H9 (cell line): ENCODE data around the gene AP2A2. TPM values are rescaled to one million over a fixed set of nuclear protein-coding genes. Genes with fewer than 3 reads are reported as not detected.

Source experiments
- DNase-seq: peaks from one replicate; pipeline ENCODE4 v3.0.0-alpha.2; 2017
- H2AFZ ChIP-seq: one replicate; pipeline ENCODE4 v1.6.1; 2013; ENCODE audit warnings: mild to moderate bottlenecking, low read length, control low read depth, moderate library complexity
- H2AK5ac ChIP-seq: 2 replicates; pipeline ENCODE4 v1.6.1; 2013; ENCODE audit warnings: low read length, control low read depth, mixed read lengths; ENCODE audit not compliant: insufficient read length
- H2BK120ac ChIP-seq: one replicate; pipeline ENCODE4 v1.6.1; 2013; ENCODE audit warnings: low read depth, mild to moderate bottlenecking, low read length, control low read depth, inconsistent platforms; ENCODE audit not compliant: poor library complexity, severe bottlenecking
- H2BK12ac ChIP-seq: 2 replicates; pipeline ENCODE4 v1.6.1; 2013; ENCODE audit warnings: low read length, control low read depth, mixed read lengths, low read depth; ENCODE audit not compliant: insufficient read length
- H2BK15ac ChIP-seq: 2 replicates; pipeline ENCODE4 v1.6.1; 2013; ENCODE audit warnings: low read depth, low read length, control low read depth
- H2BK20ac ChIP-seq: one replicate; pipeline ENCODE4 v1.6.1; 2013; ENCODE audit warnings: low read depth, mild to moderate bottlenecking, low read length, control low read depth, inconsistent platforms; ENCODE audit not compliant: poor library complexity, severe bottlenecking
- H2BK5ac ChIP-seq: 2 replicates; pipeline ENCODE4 v1.6.1; 2013; ENCODE audit warnings: low read length, control low read depth, mixed read lengths; ENCODE audit not compliant: insufficient read length
- H3K14ac ChIP-seq: 2 replicates; pipeline ENCODE4 v1.6.1; 2013; ENCODE audit warnings: low read length, control low read depth; ENCODE audit not compliant: insufficient read depth
- H3K18ac ChIP-seq: 2 replicates; pipeline ENCODE4 v1.6.1; 2013; ENCODE audit warnings: low read depth, mild to moderate bottlenecking, mixed read lengths, low read length, control low read depth; ENCODE audit not compliant: insufficient read length
- H3K23ac ChIP-seq: 2 replicates; pipeline ENCODE4 v1.6.1; 2013; ENCODE audit warnings: low read length, control low read depth, mixed read lengths, low read depth; ENCODE audit not compliant: insufficient read length
- H3K23me2 ChIP-seq: 2 replicates; pipeline ENCODE4 v1.6.1; 2013; ENCODE audit warnings: low read depth, mild to moderate bottlenecking, mixed read lengths, low read length, control low read depth; ENCODE audit not compliant: insufficient read length, poor library complexity, severe bottlenecking
- H3K27ac ChIP-seq: 2 replicates; pipeline ENCODE4 v1.5.1; 2013; ENCODE audit warnings: low read length, control low read depth, mixed read lengths, low read depth; ENCODE audit not compliant: insufficient read length
- H3K27me3 ChIP-seq: 2 replicates; pipeline ENCODE4 v1.6.1; 2013; ENCODE audit warnings: low read length, control low read depth, inconsistent platforms; ENCODE audit not compliant: insufficient read depth
- H3K4ac ChIP-seq: 2 replicates; pipeline ENCODE4 v1.6.1; 2013; ENCODE audit warnings: low read depth, mild to moderate bottlenecking, control low read depth, inconsistent platforms, low read length, moderate library complexity
- H3K4me1 ChIP-seq: 2 replicates; pipeline ENCODE4 v1.6.1; 2013; ENCODE audit warnings: low read length, control low read depth, inconsistent platforms; ENCODE audit not compliant: insufficient read depth
- H3K4me2 ChIP-seq: 2 replicates; pipeline ENCODE4 v1.6.1; 2013; ENCODE audit warnings: low read length, control low read depth, mixed read lengths; ENCODE audit not compliant: insufficient read length, insufficient read depth
- H3K56ac ChIP-seq: 2 replicates; pipeline ENCODE4 v1.6.1; 2013; ENCODE audit warnings: low read depth, mild to moderate bottlenecking, mixed read lengths, low read length, control low read depth; ENCODE audit not compliant: insufficient read length
- H3K79me1 ChIP-seq: 2 replicates; pipeline ENCODE4 v1.6.1; 2013; ENCODE audit warnings: low read depth, mild to moderate bottlenecking, moderate library complexity, low read length, control low read depth, inconsistent platforms; ENCODE audit not compliant: insufficient read depth, poor library complexity, severe bottlenecking
- H3K79me2 ChIP-seq: 2 replicates; pipeline ENCODE4 v1.6.1; 2013; ENCODE audit warnings: low read length, control low read depth, inconsistent platforms; ENCODE audit not compliant: insufficient read depth
- H3K9ac ChIP-seq: 2 replicates; pipeline ENCODE4 v1.6.1; 2013; ENCODE audit warnings: low read length, control low read depth, mixed read lengths; ENCODE audit not compliant: insufficient read length; ENCODE audit errors: extremely low read depth
- H3K9me3 ChIP-seq: one replicate; pipeline ENCODE4 v1.6.1; 2013; ENCODE audit warnings: low read depth, low read length, inconsistent platforms; ENCODE audit not compliant: control insufficient read depth
- H3T11ph ChIP-seq: one replicate; pipeline ENCODE4 v1.6.1; 2013; ENCODE audit warnings: mild to moderate bottlenecking, low read length, control low read depth, inconsistent platforms
- H4K20me1 ChIP-seq: one replicate; pipeline ENCODE4 v1.6.1; 2013; ENCODE audit not compliant: control insufficient read depth, insufficient read length, insufficient read depth
- H4K5ac ChIP-seq: 2 replicates; pipeline ENCODE4 v1.6.1; 2013; ENCODE audit warnings: low read depth, mild to moderate bottlenecking, mixed read lengths, low read length, control low read depth; ENCODE audit not compliant: insufficient read length
- H4K8ac ChIP-seq: replicated peaks from 2 replicates; pipeline ENCODE4 v1.6.1; 2013; ENCODE audit warnings: low read length, control low read depth, mixed read lengths, low read depth; ENCODE audit not compliant: insufficient read length
- H4K91ac ChIP-seq: 2 replicates; pipeline ENCODE4 v1.6.1; 2013; ENCODE audit warnings: low read depth, mild to moderate bottlenecking, moderate library complexity, mixed read lengths, low read length, control low read depth; ENCODE audit not compliant: insufficient read length
- H3K27ac Mint-ChIP-seq, 3 experiments: 2 replicates in 2 of 3; 3 replicates in 1 of 3; pipeline ENCODE4 v1.8.0; 2020 to 2021; ENCODE audit warnings: mixed read lengths in 3 of 3, mild to moderate bottlenecking in 1 of 3, moderate library complexity in 1 of 3
- H3K27me3 Mint-ChIP-seq: 2 replicates; pipeline ENCODE4 v1.8.0; 2021; ENCODE audit warnings: low read depth, mild to moderate bottlenecking, moderate library complexity, mixed read lengths
- H3K36me3 Mint-ChIP-seq, 3 experiments: 2 replicates in 2 of 3; 3 replicates in 1 of 3; pipeline ENCODE4 v1.8.0; 2020 to 2021; ENCODE audit warnings: low read depth in 3 of 3, mixed read lengths in 3 of 3; ENCODE audit not compliant: insufficient read depth in 1 of 3
- H3K4me1 Mint-ChIP-seq, 2 experiments: 2 replicates each; pipeline ENCODE4 v1.8.0; 2020; ENCODE audit warnings: mixed read lengths in 2 of 2
- H3K4me3 Mint-ChIP-seq, 2 experiments: 2 replicates in 1 of 2; 3 replicates in 1 of 2; pipeline ENCODE4 v1.8.0; 2020 to 2021; ENCODE audit warnings: mild to moderate bottlenecking in 2 of 2, mixed read lengths in 2 of 2, moderate library complexity in 1 of 2
- H3K9me3 Mint-ChIP-seq, 2 experiments: 2 replicates in 1 of 2; 3 replicates in 1 of 2; pipeline ENCODE4 v1.8.0; 2020; ENCODE audit warnings: mild to moderate bottlenecking in 2 of 2, mixed read lengths in 2 of 2, moderate library complexity in 1 of 2
- WGBS: extraction: QIAGEN DNeasy Blood & Tissue Kit; methylation state at CpG from one replicate; pipeline ENCODE4 v1.1.7; 2013; ENCODE audit warnings: missing lambda C conversion rate, low lambda C conversion rate, mixed read lengths; ENCODE audit not compliant: insufficient read length; ENCODE audit errors: extremely low coverage; 5-methylcytosine and 5-hydroxymethylcytosine counted together
- total RNA-seq: library from RNA; stranded (reverse); gene quantifications from 2 replicates; pipeline ENCODE4 v1.2.1, GENCODE V29; 2021
- TF ChIP-seq, protein P1 (sequence below): fragments of 200-600 bp; sonication (generic); conservative IDR thresholded peaks from 3 replicates; pipeline ENCODE4 v1.8.0; 2021; ENCODE audit warnings: antibody characterized with exemption, mild to moderate bottlenecking

The AP2A2 gene
- total RNA-seq, 1 experiment from 2014 or later: 53.7 TPM

DNA sequence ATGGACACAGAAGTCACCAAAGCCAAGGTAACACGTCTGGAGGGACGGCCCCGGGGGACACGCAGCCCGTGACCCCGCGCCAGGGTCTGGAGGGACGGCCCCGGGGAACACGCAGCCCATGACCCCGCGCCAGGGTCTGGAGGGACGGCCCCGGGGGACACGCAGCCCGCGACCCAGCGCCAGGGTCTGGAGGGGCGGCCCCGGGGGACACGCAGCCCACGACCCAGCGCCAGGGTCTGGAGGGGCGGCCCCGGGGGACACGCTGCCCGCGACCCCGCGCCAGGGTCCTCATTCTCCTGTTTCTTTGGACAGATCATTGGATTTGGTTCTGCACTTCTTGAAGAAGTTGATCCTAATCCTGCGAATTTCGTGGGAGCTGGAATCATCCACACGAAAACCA, 83.7 kb downstream of the AP2A2 start:
- Histone ChIP-seq H4K5ac (no peak overlapping the region), H3K79me2 (no peaks in the 10 kb centered on the region), H3K4ac (no peak overlapping the region), H3K79me1 (no peaks in the 10 kb centered on the region), H3K23ac (no peak overlapping the region), H3K9me3 (no peaks in the 10 kb centered on the region), H3K27ac (no peak overlapping the region), H3T11ph (no peak overlapping the region), H3K27me3 (no peaks in the 10 kb centered on the region), H3K18ac (no peak overlapping the region), H2BK5ac (no peak overlapping the region), H4K91ac (no peak overlapping the region), H3K9ac (no peak overlapping the region), H4K8ac (no peak overlapping the region), H2AK5ac (no peak overlapping the region), H2BK20ac (no peak overlapping the region), H3K4me2 (no peak overlapping the region), H2BK15ac (no peak overlapping the region), H4K20me1 (no peaks in the 10 kb centered on the region), H2BK12ac (no peak overlapping the region), H3K23me2 (no peaks in the 10 kb centered on the region), H3K4me1 (no peaks in the 10 kb centered on the region), H3K56ac (no peak overlapping the region), H2AFZ (no peak overlapping the region), H2BK120ac (no peak overlapping the region), H3K14ac (no peak overlapping the region)
- peaks cover 18 to 54% (median 49%) of the 10 kb centered on the region in 3 experiments; a peak in 6 of 7 replicates for H3K36me3 Mint-ChIP-seq
- no peak overlapping the region for H3K4me3 Mint-ChIP-seq
- H3K9me3 Mint-ChIP-seq: no peaks in the 10 kb centered on the region; a peak in 1 of 5 replicates
- TF ChIP-seq, protein P1, sequence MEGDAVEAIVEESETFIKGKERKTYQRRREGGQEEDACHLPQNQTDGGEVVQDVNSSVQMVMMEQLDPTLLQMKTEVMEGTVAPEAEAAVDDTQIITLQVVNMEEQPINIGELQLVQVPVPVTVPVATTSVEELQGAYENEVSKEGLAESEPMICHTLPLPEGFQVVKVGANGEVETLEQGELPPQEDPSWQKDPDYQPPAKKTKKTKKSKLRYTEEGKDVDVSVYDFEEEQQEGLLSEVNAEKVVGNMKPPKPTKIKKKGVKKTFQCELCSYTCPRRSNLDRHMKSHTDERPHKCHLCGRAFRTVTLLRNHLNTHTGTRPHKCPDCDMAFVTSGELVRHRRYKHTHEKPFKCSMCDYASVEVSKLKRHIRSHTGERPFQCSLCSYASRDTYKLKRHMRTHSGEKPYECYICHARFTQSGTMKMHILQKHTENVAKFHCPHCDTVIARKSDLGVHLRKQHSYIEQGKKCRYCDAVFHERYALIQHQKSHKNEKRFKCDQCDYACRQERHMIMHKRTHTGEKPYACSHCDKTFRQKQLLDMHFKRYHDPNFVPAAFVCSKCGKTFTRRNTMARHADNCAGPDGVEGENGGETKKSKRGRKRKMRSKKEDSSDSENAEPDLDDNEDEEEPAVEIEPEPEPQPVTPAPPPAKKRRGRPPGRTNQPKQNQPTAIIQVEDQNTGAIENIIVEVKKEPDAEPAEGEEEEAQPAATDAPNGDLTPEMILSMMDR: no peak
- no peaks in the 10 kb centered on the region for H3K27me3 Mint-ChIP-seq
- H3K4me1 Mint-ChIP-seq: 0 out of 4 replicates have a peak, but pooled peaks cover 0 to 3% of the 10 kb centered on the region in 2 experiments
- no peak for DNase-seq
- WGBS: no CpG with 5 or more reads among the region's 33 CpGs
- H3K27ac Mint-ChIP-seq: no peak overlapping the region
